GM11168 (cell line): ENCODE data around the gene PPP6R2.
"Not testable (repeated sequence)": the region's sequence is repeated elsewhere in the genome, so short reads cannot be mapped to it uniquely, and the experiment has no call there.

ENCODE experiments used
- in situ Hi-C: fragments of 300-500 bp; cut with MboI; formaldehyde crosslinking; loops from one replicate; pipeline ENCODE4 v1.12.0; 2022; ENCODE audit warnings: low sequenced_read_pairs; ENCODE audit not compliant: unreplicated experiment

Gene PPP6R2

GRCh38 chr22:50371101-50371648 is 28.0 kb downstream of the PPP6R2 start:
- in situ Hi-C loops: no loop called here

- in situ Hi-C loops: no loop called here
These were observed 33.0 kb downstream of the PPP6R2 start for GRCh38 chr22:50376085-50376651.

DNA sequence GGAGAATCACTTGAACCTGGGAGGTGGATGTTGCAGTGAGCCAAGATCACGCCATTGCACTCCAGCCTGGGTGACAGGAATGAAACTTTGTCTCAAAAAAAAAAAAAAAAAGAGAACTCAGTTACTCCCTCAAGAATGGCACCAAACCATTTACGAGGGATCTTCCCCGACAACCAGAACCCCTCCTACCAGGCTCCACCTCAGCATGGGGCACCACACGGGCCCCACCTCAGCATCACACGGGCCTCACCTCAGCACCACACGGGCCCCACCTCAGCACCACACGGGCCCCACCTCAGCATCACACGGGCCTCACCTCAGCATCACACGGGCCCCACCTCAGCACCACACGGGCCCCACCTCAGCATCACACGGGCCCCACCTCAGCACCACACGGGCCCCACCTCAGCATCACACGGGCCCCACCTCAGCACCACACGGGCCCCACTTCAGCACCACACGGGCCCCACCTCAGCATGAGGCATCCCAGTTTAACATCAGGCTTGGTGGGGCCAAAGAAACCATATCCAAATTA is 38.0 kb downstream of the PPP6R2 start:
- in situ Hi-C loops: not testable (repeated sequence)

- in situ Hi-C loops: no loop called here
These were observed 53.7 kb downstream of the PPP6R2 start for GRCh38 chr22:50396751-50397370.

DNA sequence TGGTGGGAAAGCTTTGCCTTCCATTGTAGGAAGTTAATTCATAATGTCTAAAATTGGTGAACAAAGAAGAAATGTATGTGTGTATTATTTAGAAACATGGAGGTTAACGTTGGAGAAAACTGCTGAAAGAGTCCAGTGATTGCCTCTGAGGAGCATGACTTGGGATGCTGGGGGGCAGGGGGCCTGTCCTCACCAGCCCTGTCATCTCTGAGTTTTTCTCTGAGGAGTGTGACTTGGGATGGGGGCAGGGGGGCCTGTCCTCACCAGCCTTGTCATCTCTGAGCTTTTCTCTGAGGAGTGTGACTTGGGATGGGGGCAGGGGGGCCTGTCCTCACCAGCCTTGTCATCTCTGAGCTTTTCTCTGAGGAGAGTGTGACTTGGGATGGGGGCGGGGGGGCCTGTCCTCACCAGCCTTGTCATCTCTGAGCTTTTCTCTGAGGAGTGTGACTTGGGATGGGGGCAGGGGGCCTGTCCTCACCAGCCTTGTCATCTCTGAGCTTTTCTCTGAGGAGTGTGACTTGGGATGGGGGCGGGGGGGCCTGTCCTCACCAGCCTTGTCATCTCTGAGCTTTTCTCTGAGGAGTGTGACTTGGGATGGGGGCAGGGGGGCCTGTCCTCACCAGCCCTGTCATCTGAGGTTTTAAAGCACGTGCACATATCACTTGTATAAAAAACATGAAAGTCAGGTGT is 54.4 kb downstream of the PPP6R2 start:
- in situ Hi-C loops: not testable (repeated sequence)

DNA sequence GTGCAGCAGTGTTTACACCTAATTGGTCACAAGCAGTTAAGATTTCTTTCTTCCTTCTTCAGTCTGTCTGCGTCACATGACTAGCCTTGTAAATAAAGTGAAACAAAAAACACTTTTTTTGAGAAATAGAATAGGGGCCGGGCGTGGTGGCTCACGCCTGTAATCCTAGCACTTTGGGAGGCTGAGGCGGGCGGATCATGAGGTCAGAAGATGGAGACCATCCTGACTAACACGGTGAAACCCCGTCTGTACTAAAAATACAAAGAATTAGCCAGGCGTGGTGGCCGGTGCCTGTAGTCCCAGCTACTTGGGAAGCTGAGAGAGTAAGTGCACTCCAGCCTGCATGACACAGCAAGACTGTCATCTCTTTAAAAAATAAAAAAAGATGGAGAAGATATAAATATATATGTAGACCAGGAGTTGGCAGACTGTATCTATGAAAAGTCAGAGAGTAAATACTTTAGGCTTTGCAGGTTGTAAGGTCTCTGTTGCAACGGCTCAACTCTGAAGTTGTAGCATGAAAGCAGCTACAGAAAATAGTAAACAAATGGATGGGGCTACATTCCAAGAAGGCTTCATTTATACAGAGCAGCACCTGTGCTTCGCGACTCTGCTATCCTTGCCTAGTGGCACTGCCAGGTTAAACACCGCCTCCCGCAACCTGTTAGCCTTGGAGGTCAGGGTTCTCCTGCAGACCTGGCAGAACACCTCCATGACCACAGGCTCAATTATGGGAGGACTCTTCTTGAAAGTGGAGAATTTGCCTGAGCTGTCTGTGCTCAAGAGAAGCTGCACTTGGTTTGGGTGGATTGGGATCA is 55.9 kb downstream of the PPP6R2 start:
- in situ Hi-C loops: no loop called here

- in situ Hi-C loops: no loop called here
These were observed 56.7 kb downstream of the PPP6R2 start for GRCh38 chr22:50399751-50400331.

GRCh38 chr22:50400406-50400805 is 57.3 kb downstream of the PPP6R2 start:
- in situ Hi-C loops: no loop called here

GRCh38 chr22:50400931-50401330 is 57.8 kb downstream of the PPP6R2 start:
- in situ Hi-C loops: no loop called here

GRCh38 chr22:50401907-50402306 is 58.8 kb downstream of the PPP6R2 start:
- in situ Hi-C loops: no loop called here

DNA sequence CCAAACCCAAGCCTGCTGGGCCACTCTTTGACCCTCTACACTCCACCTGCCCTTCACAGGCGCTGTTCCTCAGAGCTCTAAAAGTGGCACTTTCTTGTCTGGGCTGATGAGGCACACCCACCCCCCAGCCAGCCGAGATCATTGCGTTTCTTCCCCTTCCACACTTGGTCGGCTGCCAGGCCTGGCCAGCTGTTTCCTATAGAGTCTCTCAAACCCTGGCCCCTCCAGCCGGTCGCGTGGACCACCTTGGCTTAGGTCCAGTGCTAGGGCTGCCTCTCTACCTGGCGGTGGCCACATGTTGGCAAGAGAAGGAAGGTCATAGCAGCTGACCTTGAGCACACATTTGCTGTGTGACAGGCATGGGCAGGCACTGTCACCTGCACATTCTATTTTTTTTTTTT is 60.6 kb downstream of the PPP6R2 start:
- in situ Hi-C loops: no loop called here

DNA sequence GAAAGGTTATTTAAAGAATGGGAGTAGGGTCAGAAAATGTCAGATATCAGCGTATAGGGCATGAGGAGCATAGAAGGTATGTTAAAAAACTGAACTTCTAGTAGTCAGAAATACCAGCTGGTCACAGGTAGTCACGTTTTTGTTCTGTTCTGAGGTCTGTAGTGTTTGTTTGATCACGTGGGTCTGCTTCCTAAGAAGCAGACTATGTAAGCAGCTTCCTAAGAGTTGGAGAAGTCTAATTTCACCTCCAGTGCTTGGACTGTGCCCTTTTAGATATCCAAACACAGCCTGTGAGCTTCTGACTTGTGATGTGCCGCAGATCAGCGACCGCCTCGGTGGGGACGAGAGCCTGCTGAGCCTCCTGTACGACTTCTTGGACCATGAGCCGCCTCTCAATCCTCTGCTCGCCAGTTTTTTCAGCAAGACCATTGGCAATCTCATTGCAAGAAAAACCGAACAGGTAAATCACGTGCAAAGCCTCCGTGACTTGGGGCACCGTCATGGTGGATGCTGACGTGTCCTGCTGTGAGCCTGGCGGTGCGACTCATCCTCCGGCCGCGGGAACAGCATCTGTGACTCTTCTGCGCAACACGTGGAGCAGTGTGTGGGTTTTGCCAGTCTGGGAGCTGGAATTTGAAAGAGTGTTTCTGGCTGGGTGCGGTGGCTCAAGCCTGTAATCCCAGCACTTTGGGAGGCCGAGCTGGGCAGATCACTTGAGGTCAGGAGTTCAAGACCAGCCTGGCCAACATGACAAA is 63.5 kb downstream of the PPP6R2 start:
- in situ Hi-C loops: no loop called here

DNA sequence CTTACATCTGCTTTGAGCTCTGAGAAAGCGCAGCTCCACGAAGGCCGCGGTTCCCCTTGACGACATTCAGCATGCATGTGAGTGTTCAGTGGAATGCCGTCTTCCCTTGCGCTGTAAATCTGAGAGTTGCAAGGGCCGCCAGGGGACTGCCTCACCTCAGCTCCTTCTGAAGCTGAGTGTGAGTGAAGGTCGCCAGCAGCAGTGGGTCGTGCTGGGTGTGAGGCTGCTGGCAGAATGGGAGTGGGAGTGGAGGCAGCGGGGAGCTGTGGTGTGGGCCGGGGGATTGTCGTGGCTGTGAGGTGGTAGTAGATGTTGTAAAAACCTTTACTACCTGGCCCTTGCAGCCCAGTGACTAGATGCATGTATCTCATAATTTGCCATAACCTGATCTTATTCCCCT is 65.2 kb downstream of the PPP6R2 start:
- in situ Hi-C loops: no loop called here

DNA sequence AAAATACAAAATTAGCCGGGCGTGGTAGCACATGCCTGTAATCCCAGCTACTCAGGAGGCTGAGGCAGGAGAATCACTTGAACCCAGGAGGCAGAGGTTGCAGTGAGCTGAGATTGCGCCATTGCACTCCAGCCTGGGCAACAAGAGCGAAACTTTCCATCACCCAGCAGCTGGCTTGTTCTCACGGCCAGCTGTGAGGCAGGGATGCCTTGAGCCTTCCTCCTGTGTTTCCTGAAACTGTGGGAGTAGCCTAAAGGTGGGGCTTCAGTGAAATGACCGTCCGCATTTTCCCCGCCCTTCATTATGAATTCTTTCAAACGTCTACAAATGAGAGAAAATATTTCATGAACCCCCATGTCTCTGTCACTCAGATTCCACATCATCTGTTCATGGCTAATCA is 65.8 kb downstream of the PPP6R2 start:
- in situ Hi-C loops: not testable (repeated sequence)

DNA sequence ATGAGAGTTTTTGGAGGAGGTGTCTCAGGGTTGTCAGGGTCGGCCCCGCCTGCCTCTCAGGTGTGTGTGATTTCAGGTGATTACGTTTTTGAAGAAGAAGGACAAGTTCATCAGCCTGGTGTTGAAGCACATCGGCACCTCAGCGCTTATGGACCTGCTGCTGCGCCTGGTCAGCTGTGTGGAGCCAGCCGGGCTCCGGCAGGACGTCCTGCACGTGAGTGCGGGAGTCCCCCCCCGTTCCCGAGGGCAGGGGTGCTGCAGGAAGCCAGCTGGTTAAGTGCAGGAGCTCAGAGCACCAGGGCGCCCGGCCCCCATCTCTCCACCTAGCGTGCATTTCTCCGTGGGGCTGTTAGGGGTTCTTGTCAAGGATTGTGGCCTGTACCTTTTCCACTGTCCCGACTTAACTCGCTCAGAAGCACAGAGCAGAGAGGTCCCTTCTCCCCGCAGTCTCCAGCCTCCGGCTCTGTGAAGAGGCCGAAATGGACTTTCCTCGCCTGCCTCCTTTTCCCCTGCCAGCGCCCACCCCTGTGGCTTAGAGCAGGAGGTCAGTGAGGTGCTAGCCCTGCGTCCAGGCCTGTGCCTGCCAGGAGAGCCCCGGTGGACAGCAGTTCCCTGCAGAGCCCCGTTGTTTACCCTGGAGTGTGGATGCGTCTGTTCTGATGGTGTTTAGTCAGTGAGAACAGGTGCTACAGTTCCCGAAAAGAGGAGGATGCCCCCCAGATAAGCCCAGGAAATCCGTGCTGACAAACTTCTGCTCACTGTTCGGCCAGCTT is 71.5 kb downstream of the PPP6R2 start:
- in situ Hi-C loops: no loop called here

- in situ Hi-C loops: no loop called here
These were observed 72.3 kb downstream of the PPP6R2 start for GRCh38 chr22:50415426-50415825.

DNA sequence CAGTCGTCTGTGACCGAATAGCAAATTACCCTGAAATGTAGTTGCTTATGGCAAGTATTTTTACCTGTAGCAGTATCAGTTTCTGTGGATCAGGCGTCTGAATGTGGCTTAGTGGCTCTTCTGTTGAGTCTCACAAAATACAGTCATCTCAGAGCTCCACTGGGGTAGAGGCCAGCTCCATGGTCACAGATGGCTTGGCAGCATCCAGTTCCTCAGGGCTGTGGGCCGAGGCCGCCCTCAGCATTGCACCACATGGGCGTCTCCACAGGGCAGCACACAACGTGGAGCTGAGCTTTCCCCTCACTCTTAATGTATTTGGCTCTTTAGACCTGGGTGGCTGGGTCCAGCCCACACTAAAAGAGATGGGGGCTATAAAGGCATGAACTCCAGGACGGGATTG is 73.9 kb downstream of the PPP6R2 start:
- in situ Hi-C loops: no loop called here

DNA sequence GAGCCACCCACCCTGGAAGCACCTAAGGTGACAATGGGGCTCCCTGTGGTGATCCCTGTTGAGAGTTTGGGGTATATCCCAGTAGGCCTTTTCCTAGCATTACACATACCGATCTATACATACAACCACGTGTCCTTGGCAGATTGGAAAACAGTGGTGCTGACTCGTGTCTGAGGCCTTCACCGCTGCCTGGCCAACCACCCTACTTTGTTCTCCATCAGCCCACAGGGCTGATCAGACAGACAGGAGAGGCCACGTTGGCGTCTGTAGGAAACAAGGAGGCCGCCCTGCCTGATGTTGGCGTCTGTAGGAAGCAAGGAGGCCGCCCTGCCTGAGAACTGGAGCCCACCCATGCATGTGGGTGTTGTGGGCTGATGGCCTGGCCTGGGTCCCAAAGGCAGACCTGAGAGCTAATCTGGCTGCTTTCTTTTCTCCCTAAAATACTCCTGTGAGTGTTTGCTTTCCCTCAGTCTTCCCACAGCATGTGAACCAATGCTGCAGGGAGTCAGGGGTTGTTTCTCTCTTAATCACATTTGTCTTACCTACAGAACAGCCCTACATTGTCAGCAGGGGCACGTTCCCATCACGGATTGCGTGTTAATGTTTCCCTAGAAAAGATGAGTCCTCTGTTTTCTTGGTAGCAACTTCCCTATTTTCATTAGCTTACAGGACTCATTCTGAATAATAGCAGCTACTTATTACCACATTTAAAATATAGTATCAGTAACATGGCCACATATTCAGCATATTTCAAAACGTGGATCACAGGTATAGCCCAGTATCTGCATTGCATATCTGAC is 74.5 kb downstream of the PPP6R2 start:
- in situ Hi-C loops: no loop called here
